Gastroesophageal sphincter (tissue), 4 donors: Measurements from ENCODE around the gene ABCC1. TPM values are rescaled to one million over a fixed set of nuclear protein-coding genes. Genes with fewer than 3 reads are reported as not detected.

Experiments used
- ATAC-seq: fragments of 150-250 bp; one replicate; pipeline ENCODE4 v1.9.1; 2016; ENCODE audit warnings: mild to moderate bottlenecking, moderate library complexity
- H3K27ac ChIP-seq, 4 donors: fragments of 200-600 bp; sonication (generic) in 3 of 4; 1 replicate in 3 of 4; 2 replicates in 1 of 4; pipeline ENCODE4 v1.5.1; 2016 to 2019
- H3K27me3 ChIP-seq: fragments of 200-600 bp; sonication (generic); one replicate; pipeline ENCODE4 v1.5.1; 2019
- H3K36me3 ChIP-seq, 2 donors: fragments of 200-600 bp; sonication (generic); one replicate each; pipeline ENCODE4 v1.5.1; 2019; ENCODE audit warnings: control low read depth in 1 of 2
- H3K4me1 ChIP-seq, 3 donors: fragments of 200-600 bp; sonication (generic); 1 replicate in 2 of 3; 2 replicates in 1 of 3; pipeline ENCODE4 v1.5.1; 2016 to 2019; ENCODE audit warnings: control low read depth in 2 of 3
- H3K4me3 ChIP-seq, 2 donors: fragments of 200-600 bp; sonication (generic); one replicate each; pipeline ENCODE4 v1.5.1; 2019; ENCODE audit warnings: mild to moderate bottlenecking in 1 of 2, moderate library complexity in 1 of 2
- H3K9me3 ChIP-seq, 3 donors: fragments of 200-600 bp; sonication (generic); one replicate each; pipeline ENCODE4 v1.5.1; 2017 to 2019; ENCODE audit warnings: control low read depth in 2 of 3
- EP300 ChIP-seq: sonication (generic); formaldehyde crosslinking; IDR thresholded peaks from one replicate; pipeline ENCODE4 v1.6.1; 2017; ENCODE audit warnings: antibody characterized with exemption, mild to moderate bottlenecking
- POLR2A ChIP-seq, 2 donors: fragments of 450-650 bp; IDR thresholded peaks; one replicate each; pipeline ENCODE4 v1.6.1; 2017; ENCODE audit warnings: antibody characterized with exemption in 2 of 2, mild to moderate bottlenecking in 2 of 2, moderate library complexity in 1 of 2
- POLR2AphosphoS5 ChIP-seq: sonication (generic); formaldehyde crosslinking; IDR thresholded peaks from one replicate; pipeline ENCODE4 v1.6.1; 2017; ENCODE audit warnings: antibody characterized with exemption
- WGBS, 2 donors: methylation state at CpG; one replicate each; pipeline ENCODE4 v1.1.5; 2018; ENCODE audit warnings: low coverage in 1 of 2; 5-methylcytosine and 5-hydroxymethylcytosine counted together
- total RNA-seq, 4 donors: library from RNA; depleted of rRNA; stranded (reverse); fragments of >200 nt; gene quantifications; one replicate each; pipeline ENCODE4 v1.1.0, GENCODE V29; 2016
- TF ChIP-seq, protein P1 (sequence below), 4 experiments: fragments of 200-600 bp in 2 of 4; fragments of 450-650 bp in 2 of 4; sonication (generic) in 1 of 4; IDR thresholded peaks; one replicate each; pipeline ENCODE4 v1.5.1; 2017 to 2019; ENCODE audit warnings: antibody characterized with exemption in 4 of 4, mild to moderate bottlenecking in 2 of 4, moderate library complexity in 2 of 4

Gene ABCC1
- total RNA-seq, 4 donors from 2014 or later = 50.8 to 122 (median 63.1) TPM

DNA sequence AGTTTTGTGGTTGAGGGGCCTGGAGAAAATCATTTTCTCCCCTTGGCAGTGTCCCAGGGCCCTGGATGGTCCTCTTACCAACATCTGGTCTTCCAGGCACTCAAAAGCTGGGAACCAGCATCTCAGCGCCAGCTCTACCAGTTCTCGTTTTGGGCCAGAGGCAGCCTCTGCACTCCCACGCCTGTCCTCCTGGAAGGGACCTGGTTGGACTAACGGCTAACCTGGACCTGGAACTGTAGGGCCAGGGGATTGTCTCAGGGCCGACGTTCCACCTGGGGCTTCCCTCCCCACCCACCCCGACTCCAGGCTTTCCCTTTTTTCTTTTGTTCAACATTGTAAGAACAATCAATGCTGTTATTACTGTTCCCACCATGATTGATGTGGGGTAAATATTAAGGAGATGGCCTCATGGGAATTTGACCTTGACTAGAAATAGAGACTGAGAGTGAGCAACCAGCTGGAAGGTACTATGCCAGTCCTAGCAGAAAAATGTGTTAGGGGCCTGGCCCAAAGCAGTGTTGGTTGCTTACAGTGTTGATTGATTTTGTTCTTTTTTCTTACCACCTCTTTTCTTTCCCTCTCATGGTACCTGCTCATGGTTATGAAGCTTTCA is 192.5 kb downstream of the ABCC1 start:
- H3K9me3 ChIP-seq = no peaks in the 10 kb centered on the region
- no peak overlapping the region for H3K27ac ChIP-seq
- TF ChIP-seq, protein P1, sequence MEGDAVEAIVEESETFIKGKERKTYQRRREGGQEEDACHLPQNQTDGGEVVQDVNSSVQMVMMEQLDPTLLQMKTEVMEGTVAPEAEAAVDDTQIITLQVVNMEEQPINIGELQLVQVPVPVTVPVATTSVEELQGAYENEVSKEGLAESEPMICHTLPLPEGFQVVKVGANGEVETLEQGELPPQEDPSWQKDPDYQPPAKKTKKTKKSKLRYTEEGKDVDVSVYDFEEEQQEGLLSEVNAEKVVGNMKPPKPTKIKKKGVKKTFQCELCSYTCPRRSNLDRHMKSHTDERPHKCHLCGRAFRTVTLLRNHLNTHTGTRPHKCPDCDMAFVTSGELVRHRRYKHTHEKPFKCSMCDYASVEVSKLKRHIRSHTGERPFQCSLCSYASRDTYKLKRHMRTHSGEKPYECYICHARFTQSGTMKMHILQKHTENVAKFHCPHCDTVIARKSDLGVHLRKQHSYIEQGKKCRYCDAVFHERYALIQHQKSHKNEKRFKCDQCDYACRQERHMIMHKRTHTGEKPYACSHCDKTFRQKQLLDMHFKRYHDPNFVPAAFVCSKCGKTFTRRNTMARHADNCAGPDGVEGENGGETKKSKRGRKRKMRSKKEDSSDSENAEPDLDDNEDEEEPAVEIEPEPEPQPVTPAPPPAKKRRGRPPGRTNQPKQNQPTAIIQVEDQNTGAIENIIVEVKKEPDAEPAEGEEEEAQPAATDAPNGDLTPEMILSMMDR (IDR thresholded peaks at IDR 0.05) = no peak
- TF ChIP-seq POLR2A (IDR thresholded peaks at IDR 0.05) (no peak), EP300 (no peak), POLR2AphosphoS5 (no peak)
- no peaks in the 10 kb centered on the region for H3K27me3 ChIP-seq
- peaks cover 0 to 16% (median 0%) of the 10 kb centered on the region in 3 donors for H3K4me1 ChIP-seq
- no peak for ATAC-seq
- no peak overlapping the region for H3K4me3 ChIP-seq
- WGBS, 2 donors = 93% methylated on average over 3 of the region's 7 CpGs; no CpG with 5 or more reads in 1 of the 2 donors
- H3K36me3 ChIP-seq = peaks cover 0 to 94% of the 10 kb centered on the region in 2 donors

DNA sequence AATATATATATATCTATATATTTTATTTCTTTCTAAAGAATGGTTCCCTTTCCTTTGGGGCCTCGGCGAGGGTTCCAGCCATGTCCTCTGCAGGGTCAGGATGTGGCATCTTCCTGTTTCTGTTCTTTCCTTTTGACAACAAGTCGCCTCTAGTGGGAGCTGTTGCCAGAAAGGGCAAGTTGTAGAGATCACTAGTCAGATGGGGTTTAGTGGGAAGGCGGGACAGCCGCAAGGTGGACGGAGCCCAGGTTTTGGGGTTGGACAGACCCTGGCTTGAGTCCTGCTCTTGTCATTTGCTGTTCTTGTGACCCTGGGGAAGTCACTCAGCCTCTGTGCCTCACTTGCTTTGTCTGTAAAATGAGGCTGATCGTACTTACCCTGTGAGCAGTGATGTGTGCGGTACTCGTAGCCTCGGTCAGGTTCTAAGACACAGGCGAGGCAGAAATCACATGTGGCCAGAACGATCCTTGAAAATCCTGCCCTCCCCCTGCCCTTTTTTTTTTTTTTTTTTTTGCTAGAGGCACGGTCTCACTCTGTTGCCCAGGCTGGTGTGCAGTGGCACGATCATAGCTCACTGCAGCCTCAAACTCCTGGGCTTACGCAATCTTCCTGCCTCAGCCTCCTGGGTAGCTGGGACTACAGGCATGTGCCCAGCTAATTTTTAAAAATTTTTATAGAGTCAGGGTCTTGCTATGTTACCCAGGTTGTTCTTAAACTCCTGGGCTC is 193.8 kb downstream of the ABCC1 start:
- WGBS, 2 donors = 69 to 87% methylated on average over 3 to 9 of the region's 15 CpGs
- TF ChIP-seq, protein P1 (IDR thresholded peaks at IDR 0.05) = peak in 1 of 4 experiments; percentile 17
- no peak for TF ChIP-seq POLR2AphosphoS5
- Histone ChIP-seq H3K9me3 (no peaks in the 10 kb centered on the region), H3K4me3 (no peak overlapping the region), H3K27ac (peak overlapping the region in 2 of 4 donors; percentile 0 to 34), H3K4me1 (peaks cover 0 to 29% (median 3%) of the 10 kb centered on the region in 3 donors), H3K36me3 (peaks cover 0 to 81% of the 10 kb centered on the region in 2 donors), H3K27me3 (no peaks in the 10 kb centered on the region)
- no peak for ATAC-seq

DNA sequence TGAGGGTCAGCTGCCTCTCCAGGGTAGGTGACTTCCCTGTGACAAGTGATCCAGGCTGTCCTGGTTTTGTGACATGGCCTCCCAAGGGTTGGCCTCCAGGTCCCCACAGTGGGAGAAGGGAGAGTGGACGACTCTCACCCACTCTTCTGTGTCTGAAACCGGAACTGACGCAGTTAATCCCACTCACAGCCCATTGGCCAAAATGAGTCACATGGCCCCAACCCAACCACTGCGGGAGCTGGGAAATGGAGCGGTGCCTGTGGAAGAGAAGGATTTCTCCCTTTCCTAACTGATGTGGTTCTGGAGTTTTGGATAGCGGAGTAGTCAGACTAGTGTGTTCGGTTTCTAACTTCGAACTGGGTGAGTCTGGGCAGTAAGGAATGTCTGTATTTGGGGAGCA is 194.5 kb downstream of the ABCC1 start:
- Histone ChIP-seq H3K27ac (peak overlapping the region in 2 of 4 donors; percentile 0 to 22), H3K9me3 (no peaks in the 10 kb centered on the region), H3K4me3 (no peak overlapping the region), H3K36me3 (peaks cover 0 to 73% of the 10 kb centered on the region in 2 donors), H3K4me1 (peaks cover 0 to 36% (median 3%) of the 10 kb centered on the region in 3 donors), H3K27me3 (no peaks in the 10 kb centered on the region)
- WGBS, 2 donors = 68% methylated on average over 5 of the region's 8 CpGs; no CpG with 5 or more reads in 1 of the 2 donors
- ATAC-seq = no peak
- TF ChIP-seq POLR2AphosphoS5 (no peak), POLR2A (IDR thresholded peaks at IDR 0.05) (no peak), EP300 (no peak)
- TF ChIP-seq, protein P1 (IDR thresholded peaks at IDR 0.05) = no peak

DNA sequence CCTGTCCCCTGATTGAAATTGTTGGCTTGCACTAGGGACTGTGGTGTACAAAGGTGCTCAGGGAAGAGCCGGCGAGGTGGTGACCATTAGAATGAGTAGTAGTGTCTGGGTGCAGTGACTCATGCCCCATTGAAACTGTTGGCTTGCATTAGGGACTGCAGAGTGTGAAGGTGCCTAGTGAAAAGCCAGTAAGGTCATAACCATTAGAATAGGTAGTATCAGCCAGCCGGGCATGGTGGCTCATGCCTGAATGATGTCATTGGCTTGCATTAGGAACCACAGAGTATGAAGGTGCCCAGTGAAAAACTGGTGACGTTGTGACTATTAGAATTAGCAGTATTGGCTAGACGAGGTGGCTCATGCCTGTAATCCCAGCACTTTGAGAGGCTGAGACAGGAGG is 195.0 kb downstream of the ABCC1 start:
- Histone ChIP-seq H3K9me3 (no peaks in the 10 kb centered on the region), H3K27ac (peak overlapping the region in 1 of 4 donors; percentile 0), H3K4me3 (no peak overlapping the region), H3K4me1 (peaks cover 0 to 41% (median 3%) of the 10 kb centered on the region in 3 donors), H3K36me3 (peaks cover 0 to 68% of the 10 kb centered on the region in 2 donors), H3K27me3 (no peaks in the 10 kb centered on the region)
- ATAC-seq = no peak
- TF ChIP-seq POLR2A (IDR thresholded peaks at IDR 0.05) = no peak
- TF ChIP-seq, protein P1 (IDR thresholded peaks at IDR 0.05) = no peak
- TF ChIP-seq POLR2AphosphoS5 = no peak
- TF ChIP-seq EP300 = no peak
- WGBS, 2 donors = 68 to 86% methylated on average over 3 to 5 of the region's 5 CpGs
